T-helper 1 cell treated with Interleukin-12 subunit alpha and Interleukin-12 subunit beta and Interleukin-4 antibody, amounts not matched to agents 30 μg/mL and 1 μg/mL, for 36 hours (primary cell): ENCODE data around the gene IL27RA.
A peak's percentile ranks its signal among the peaks of the same experiment; 100 is the strongest.
"Not testable (repeated sequence)": the region's sequence is repeated elsewhere in the genome, so short reads cannot be mapped to it uniquely, and the experiment has no call there.

Experiments used
- H3K27ac Mint-ChIP-seq: one replicate; pipeline ENCODE4 v1.8.0; 2021; ENCODE audit warnings: mild to moderate bottlenecking, mixed read lengths
- H3K27me3 Mint-ChIP-seq: one replicate; pipeline ENCODE4 v1.8.0; 2021; ENCODE audit warnings: low read depth, mixed read lengths
- H3K36me3 Mint-ChIP-seq: one replicate; pipeline ENCODE4 v1.8.0; 2021; ENCODE audit warnings: low read depth, mixed read lengths
- H3K4me1 Mint-ChIP-seq: one replicate; pipeline ENCODE4 v1.8.0; 2021; ENCODE audit warnings: low read depth, mixed read lengths
- H3K4me3 Mint-ChIP-seq: one replicate; pipeline ENCODE4 v1.8.0; 2021; ENCODE audit warnings: mild to moderate bottlenecking, moderate library complexity, mixed read lengths
- H3K9me3 Mint-ChIP-seq: one replicate; pipeline ENCODE4 v1.8.0; 2021; ENCODE audit warnings: mixed read lengths

IL27RA gene

GRCh38 chr19:14035159-14035558 lies 3.6 kb downstream of the IL27RA start:
- Mint-ChIP-seq H3K4me1 (peaks cover 20% of the 10 kb centered on the region), H3K36me3 (peaks cover 31% of the 10 kb centered on the region)
- not testable (repeated sequence) for H3K27ac Mint-ChIP-seq, H3K9me3 Mint-ChIP-seq, H3K27me3 Mint-ChIP-seq, H3K4me3 Mint-ChIP-seq

- peaks cover 20% of the 10 kb centered on the region for H3K4me1 Mint-ChIP-seq
- no peaks in the 10 kb centered on the region for H3K9me3 Mint-ChIP-seq
- H3K27ac Mint-ChIP-seq: no peak overlapping the region
- H3K4me3 Mint-ChIP-seq: no peak overlapping the region
- no peaks in the 10 kb centered on the region for H3K27me3 Mint-ChIP-seq
- H3K36me3 Mint-ChIP-seq: peaks cover 31% of the 10 kb centered on the region
Observed at GRCh38 chr19:14035706-14036105, 4.1 kb downstream of the IL27RA start.

- peaks cover 37% of the 10 kb centered on the region for H3K36me3 Mint-ChIP-seq
- H3K27me3 Mint-ChIP-seq: no peaks in the 10 kb centered on the region
- H3K4me3 Mint-ChIP-seq: no peak overlapping the region
- no peaks in the 10 kb centered on the region for H3K9me3 Mint-ChIP-seq
- H3K4me1 Mint-ChIP-seq: peaks cover 15% of the 10 kb centered on the region
- H3K27ac Mint-ChIP-seq: no peak overlapping the region
Observed at GRCh38 chr19:14039181-14039580, 7.6 kb downstream of the IL27RA start.

- H3K36me3 Mint-ChIP-seq: peaks cover 38% of the 10 kb centered on the region
- H3K27me3 Mint-ChIP-seq, H3K9me3 Mint-ChIP-seq, H3K4me3 Mint-ChIP-seq: not testable (repeated sequence)
- peak overlapping the region; percentile 69 for H3K27ac Mint-ChIP-seq
- peaks cover 11% of the 10 kb centered on the region for H3K4me1 Mint-ChIP-seq
Observed at GRCh38 chr19:14042659-14043608, 11.4 kb downstream of the IL27RA start.

- H3K36me3 Mint-ChIP-seq: peaks cover 49% of the 10 kb centered on the region
- not testable (repeated sequence) for H3K4me1 Mint-ChIP-seq, H3K27me3 Mint-ChIP-seq, H3K4me3 Mint-ChIP-seq, H3K27ac Mint-ChIP-seq, H3K9me3 Mint-ChIP-seq
Observed at GRCh38 chr19:14047866-14048265, 16.3 kb downstream of the IL27RA start.

- Mint-ChIP-seq H3K27ac (no peak overlapping the region), H3K9me3 (peaks cover 5% of the 10 kb centered on the region), H3K27me3 (no peaks in the 10 kb centered on the region), H3K36me3 (peaks cover 46% of the 10 kb centered on the region), H3K4me1 (peaks cover 2% of the 10 kb centered on the region), H3K4me3 (no peak overlapping the region)
Observed at GRCh38 chr19:14048443-14049153, 17.0 kb downstream of the IL27RA start.

- H3K4me1 Mint-ChIP-seq: peaks cover 2% of the 10 kb centered on the region
- H3K27ac Mint-ChIP-seq: no peak overlapping the region
- peaks cover 51% of the 10 kb centered on the region for H3K36me3 Mint-ChIP-seq
- no peak overlapping the region for H3K4me3 Mint-ChIP-seq
- H3K9me3 Mint-ChIP-seq: peaks cover 5% of the 10 kb centered on the region
- no peaks in the 10 kb centered on the region for H3K27me3 Mint-ChIP-seq
Observed at GRCh38 chr19:14050512-14050911, 18.9 kb downstream of the IL27RA start.

GRCh38 chr19:14050961-14051360 lies 19.4 kb downstream of the IL27RA start:
- H3K27ac Mint-ChIP-seq, H3K9me3 Mint-ChIP-seq, H3K4me3 Mint-ChIP-seq, H3K4me1 Mint-ChIP-seq, H3K27me3 Mint-ChIP-seq: not testable (repeated sequence)
- H3K36me3 Mint-ChIP-seq: peaks cover 47% of the 10 kb centered on the region

- no peak overlapping the region for H3K27ac Mint-ChIP-seq
- peaks cover 2% of the 10 kb centered on the region for H3K4me1 Mint-ChIP-seq
- peaks cover 5% of the 10 kb centered on the region for H3K9me3 Mint-ChIP-seq
- peaks cover 41% of the 10 kb centered on the region for H3K36me3 Mint-ChIP-seq
- H3K4me3 Mint-ChIP-seq: no peak overlapping the region
- H3K27me3 Mint-ChIP-seq: peaks cover 6% of the 10 kb centered on the region
Observed at GRCh38 chr19:14051980-14052379, 20.4 kb downstream of the IL27RA start.

GRCh38 chr19:14052470-14052869 lies 20.9 kb downstream of the IL27RA start:
- peaks cover 2% of the 10 kb centered on the region for H3K4me1 Mint-ChIP-seq
- peaks cover 5% of the 10 kb centered on the region for H3K9me3 Mint-ChIP-seq
- H3K27me3 Mint-ChIP-seq: peaks cover 8% of the 10 kb centered on the region
- H3K4me3 Mint-ChIP-seq: no peak overlapping the region
- peaks cover 38% of the 10 kb centered on the region for H3K36me3 Mint-ChIP-seq
- no peak overlapping the region for H3K27ac Mint-ChIP-seq

GRCh38 chr19:14053032-14053431 lies 21.5 kb downstream of the IL27RA start:
- no peak overlapping the region for H3K27ac Mint-ChIP-seq
- peaks cover 5% of the 10 kb centered on the region for H3K9me3 Mint-ChIP-seq
- no peak overlapping the region for H3K4me3 Mint-ChIP-seq
- H3K36me3 Mint-ChIP-seq: peaks cover 38% of the 10 kb centered on the region
- H3K27me3 Mint-ChIP-seq: peaks cover 13% of the 10 kb centered on the region
- H3K4me1 Mint-ChIP-seq: peaks cover 7% of the 10 kb centered on the region

- peaks cover 5% of the 10 kb centered on the region for H3K9me3 Mint-ChIP-seq
- peaks cover 34% of the 10 kb centered on the region for H3K36me3 Mint-ChIP-seq
- H3K27ac Mint-ChIP-seq: no peak overlapping the region
- H3K27me3 Mint-ChIP-seq: peaks cover 17% of the 10 kb centered on the region
- H3K4me1 Mint-ChIP-seq: peaks cover 12% of the 10 kb centered on the region
- no peak overlapping the region for H3K4me3 Mint-ChIP-seq
Observed at GRCh38 chr19:14053500-14053899, 21.9 kb downstream of the IL27RA start.

- Mint-ChIP-seq H3K4me1 (peaks cover 16% of the 10 kb centered on the region), H3K36me3 (peaks cover 30% of the 10 kb centered on the region), H3K27me3 (peaks cover 23% of the 10 kb centered on the region), H3K27ac (peak overlapping the region; percentile 8), H3K4me3 (no peak overlapping the region), H3K9me3 (peaks cover 5% of the 10 kb centered on the region)
Observed at GRCh38 chr19:14054099-14054498, 22.5 kb downstream of the IL27RA start.

- Mint-ChIP-seq H3K36me3 (peaks cover 28% of the 10 kb centered on the region), H3K4me1 (peaks cover 16% of the 10 kb centered on the region), H3K27me3 (peaks cover 30% of the 10 kb centered on the region), H3K9me3 (peaks cover 5% of the 10 kb centered on the region), H3K27ac (no peak overlapping the region), H3K4me3 (no peak overlapping the region)
Observed at GRCh38 chr19:14054721-14055120, 23.2 kb downstream of the IL27RA start.

- Mint-ChIP-seq H3K27me3 (peaks cover 36% of the 10 kb centered on the region), H3K36me3 (peaks cover 24% of the 10 kb centered on the region), H3K27ac (no peak overlapping the region), H3K4me3 (no peak overlapping the region), H3K9me3 (peaks cover 5% of the 10 kb centered on the region), H3K4me1 (peaks cover 14% of the 10 kb centered on the region)
Observed at GRCh38 chr19:14055396-14055795, 23.8 kb downstream of the IL27RA start.
